HCT116 (cell line): ENCODE results near the gene AASDH. TPM values are rescaled to one million over a fixed set of nuclear protein-coding genes. Genes with fewer than 3 reads are reported as not detected.
"Not testable (repeated sequence)": the region's sequence is repeated elsewhere in the genome, so short reads cannot be mapped to it uniquely, and the experiment has no call there.

ENCODE experiments used
- ATAC-seq: fragments of 200-7000 bp; cut with Tn5 transposase; 2 replicates; pipeline ENCODE4 v1.9.1; 2020; ENCODE audit warnings: mild to moderate bottlenecking, moderate library complexity
- BruUV-seq: library from RNA; stranded (reverse); fragments of 400-500 nt; replicated peaks from 2 replicates; lab custom pipeline; 2021; lab: Mats Ljungman, UMichigan
- CTCF ChIA-PET: fragments of 300-600 bp; sonication (Branson Sonifier 250); formaldehyde crosslinking; loops from one replicate; lab custom pipeline; 2021; ENCODE audit warnings: antibody characterized with exemption; lab: Charles Lee
- POLR2A ChIA-PET: fragments of 300-600, 350-600 bp; sonication (Branson Sonifier 250); formaldehyde crosslinking; loops from one replicate; lab custom pipeline; 2021; ENCODE audit warnings: antibody characterized with exemption; lab: Charles Lee
- RAD21 ChIA-PET, 2 experiments: fragments of 300-600 bp; sonication (Branson Sonifier 250); formaldehyde crosslinking; loops; one replicate each; lab custom pipeline; 2023; ENCODE audit warnings: low total read pairs in 2 of 2; ENCODE audit not compliant: uncharacterized antibody in 2 of 2, unreplicated experiment in 2 of 2, low non-redundant PET in 1 of 2; lab: Charles Lee
- DNase-seq: peaks from one replicate; pipeline ENCODE4 v3.0.0-alpha.2; 2010; ENCODE audit warnings: low read depth, low spot score
- H2AFZ ChIP-seq: fragments of 200-600 bp; shearing (Covaris generic), sonication (generic); 2 replicates; pipeline ENCODE4 v1.6.1; 2017; ENCODE audit warnings: low read depth, mixed run types, mixed read lengths, antibody characterized with exemption, low read length; ENCODE audit not compliant: poor library complexity, severe bottlenecking
- H3K27ac ChIP-seq: 2 replicates; pipeline ENCODE4 v1.5.1; 2012; ENCODE audit warnings: low read depth, low read length
- H3K27me3 ChIP-seq: fragments of 200-600 bp; sonication (generic); 2 replicates; pipeline ENCODE4 v1.6.1; 2016; ENCODE audit warnings: mixed run types, low read length, mixed read lengths; ENCODE audit not compliant: insufficient read depth
- H3K36me3 ChIP-seq, 2 experiments: fragments of 200-500 bp in 1 of 2; fragments of 200-600 bp in 1 of 2; sonication (Bioruptor generic) in 1 of 2; sonication (generic) in 1 of 2; 2 replicates each; pipeline versions ENCODE4 v1.5.1 to v1.6.1; 2014 to 2016; ENCODE audit warnings: low read length in 2 of 2, inconsistent platforms in 1 of 2, mixed read lengths in 1 of 2, mixed run types in 1 of 2; ENCODE audit not compliant: insufficient read depth in 2 of 2, control insufficient read depth in 1 of 2
- H3K4me1 ChIP-seq, 2 experiments: fragments of 200-600 bp in 1 of 2; sonication (generic) in 1 of 2; 2 replicates each; pipeline versions ENCODE4 v1.5.1 to v1.6.1; 2012 to 2017; ENCODE audit warnings: low read length in 2 of 2, inconsistent platforms in 1 of 2, mild to moderate bottlenecking in 1 of 2, mixed read lengths in 1 of 2, mixed run types in 1 of 2, moderate library complexity in 1 of 2; ENCODE audit not compliant: insufficient read depth in 2 of 2, control insufficient read depth in 1 of 2
- H3K4me2 ChIP-seq: fragments of 200-600 bp; sonication (generic); 2 replicates; pipeline ENCODE4 v1.6.1; 2017; ENCODE audit warnings: mixed run types, low read length, mixed read lengths
- H3K4me3 ChIP-seq, 2 experiments: fragments of 200-600 bp in 1 of 2; sonication (generic) in 1 of 2; replicated peaks in 1 of 2; 2 replicates each; pipeline ENCODE4 v1.5.1; 2011 to 2016; ENCODE audit warnings: low read length in 2 of 2, control low read depth in 1 of 2, low read depth in 1 of 2, mild to moderate bottlenecking in 1 of 2, mixed read lengths in 1 of 2, mixed run types in 1 of 2
- H3K79me2 ChIP-seq: fragments of 200-600 bp; sonication (generic); 2 replicates; pipeline ENCODE4 v1.6.1; 2017; ENCODE audit warnings: mild to moderate bottlenecking, mixed run types, low read length, moderate library complexity, mixed read lengths; ENCODE audit not compliant: insufficient read depth
- H3K9ac ChIP-seq: fragments of 200-600 bp; sonication (generic); 2 replicates; pipeline ENCODE4 v1.6.1; 2016; ENCODE audit warnings: low read length, mixed read lengths
- H3K9me2 ChIP-seq: fragments of 200-600 bp; sonication (generic), shearing (Covaris generic); 2 replicates; pipeline ENCODE4 v1.6.1; 2017; ENCODE audit warnings: mixed run types, mild to moderate bottlenecking, moderate library complexity; ENCODE audit not compliant: insufficient read depth
- H3K9me3 ChIP-seq, 2 experiments: fragments of 200-500 bp in 1 of 2; fragments of 200-600 bp in 1 of 2; sonication (Bioruptor generic) in 1 of 2; sonication (generic) in 1 of 2; 2 replicates each; pipeline ENCODE4 v1.6.1; 2014 to 2017; ENCODE audit warnings: low read length in 2 of 2, mixed read lengths in 2 of 2, inconsistent platforms in 1 of 2, low read depth in 1 of 2, mild to moderate bottlenecking in 1 of 2, mixed run types in 1 of 2, moderate library complexity in 1 of 2; ENCODE audit not compliant: control insufficient read depth in 1 of 2, insufficient read depth in 1 of 2
- H4K20me1 ChIP-seq: fragments of 200-600 bp; sonication (generic), shearing (Covaris generic); 2 replicates; pipeline ENCODE4 v1.6.1; 2017; ENCODE audit warnings: mixed run types, mild to moderate bottlenecking, moderate library complexity; ENCODE audit not compliant: insufficient read depth
- CBX3 ChIP-seq: IDR thresholded peaks from 2 replicates; pipeline ENCODE4 v1.6.1; 2012; ENCODE audit warnings: low read depth
- CEBPB ChIP-seq: IDR thresholded peaks from 2 replicates; pipeline ENCODE4 v1.6.1; 2012; ENCODE audit warnings: low read depth
- CTCF ChIP-seq, 3 experiments: fragments of 200-600 bp in 1 of 3; sonication (generic) in 1 of 3; IDR thresholded peaks in 2 of 3; conservative IDR thresholded peaks in 1 of 3; 2 replicates each; pipeline ENCODE4 v1.5.1; 2012 to 2017; ENCODE audit warnings: low read depth in 2 of 3, low read length in 2 of 3, antibody characterized with exemption in 1 of 3, borderline replicate concordance in 1 of 3, control low read depth in 1 of 3, mild to moderate bottlenecking in 1 of 3, mixed read lengths in 1 of 3, mixed run types in 1 of 3, moderate library complexity in 1 of 3; ENCODE audit not compliant: insufficient read depth in 1 of 3
- ELF1 ChIP-seq: IDR thresholded peaks from 2 replicates; pipeline ENCODE4 v1.6.1; 2012; ENCODE audit warnings: low read depth, borderline replicate concordance
- EZH2 ChIP-seq: fragments of 200-600 bp; sonication (generic); IDR thresholded peaks from 2 replicates; pipeline ENCODE4 v1.6.1; 2017; ENCODE audit warnings: antibody characterized with exemption, mixed run types
- FOSL1 ChIP-seq: IDR thresholded peaks from 2 replicates; pipeline ENCODE4 v1.6.1; 2012; ENCODE audit warnings: low read depth
- JUND ChIP-seq: IDR thresholded peaks from 2 replicates; pipeline ENCODE4 v1.6.1; 2012
- MAX ChIP-seq: IDR thresholded peaks from 2 replicates; pipeline ENCODE4 v1.6.1; 2012
- POLR2AphosphoS5 ChIP-seq: IDR thresholded peaks from 2 replicates; pipeline ENCODE4 v1.6.1; 2011; ENCODE audit warnings: mild to moderate bottlenecking, low read depth, low read length, moderate library complexity
- RAD21 ChIP-seq: IDR thresholded peaks from 2 replicates; pipeline ENCODE4 v1.6.1; 2012; ENCODE audit warnings: low read depth, mild to moderate bottlenecking
- SP1 ChIP-seq: IDR thresholded peaks from 2 replicates; pipeline ENCODE4 v1.6.1; 2012; ENCODE audit warnings: low read depth
- SRF ChIP-seq: IDR thresholded peaks from 2 replicates; pipeline ENCODE4 v1.6.1; 2012; ENCODE audit warnings: low read depth
- YY1 ChIP-seq: IDR thresholded peaks from 2 replicates; pipeline ENCODE4 v1.6.1; 2011; ENCODE audit warnings: low read length, low read depth, moderate library complexity, mild to moderate bottlenecking; ENCODE audit not compliant: insufficient replicate concordance; ENCODE audit errors: extremely low read depth
- ZNF274 ChIP-seq: fragments of 200-500 bp; sonication (Bioruptor generic); IDR thresholded peaks from 2 replicates; pipeline ENCODE4 v1.6.1; 2014; ENCODE audit warnings: mild to moderate bottlenecking, low read depth, low read length, inconsistent platforms
- intact Hi-C: fragments of 100-400 bp; cut with micrococcal nuclease; formaldehyde crosslinking; loops from 2 replicates; pipeline ENCODE4 v1.10.0; 2022
- total RNA-seq: library from RNA; stranded (reverse); gene quantifications from one replicate; pipeline ENCODE4 v1.2.1, GENCODE V29; 2021; ENCODE audit not compliant: unreplicated experiment

AASDH gene
- total RNA-seq, 1 experiment from 2014 or later: 13.7 TPM

GRCh38 chr4:56362981-56363380, 24.3 kb downstream of the AASDH start:
- H4K20me1 ChIP-seq, H3K36me3 ChIP-seq, H3K27ac ChIP-seq, CTCF ChIA-PET, H3K9me3 ChIP-seq, H3K4me3 ChIP-seq, DNase-seq, H3K79me2 ChIP-seq, BruUV-seq, H3K4me1 ChIP-seq, ATAC-seq, H3K4me2 ChIP-seq, H3K27me3 ChIP-seq, RAD21 ChIA-PET, H2AFZ ChIP-seq, intact Hi-C loops, H3K9me2 ChIP-seq, POLR2A ChIA-PET, H3K9ac ChIP-seq: not testable (repeated sequence)

- intact Hi-C loops: no loop called here
- ATAC-seq (no peak), DNase-seq (no peak)
- H3K9me3 ChIP-seq: no peaks in the 10 kb centered on the region
- no peaks in the 10 kb centered on the region for H3K36me3 ChIP-seq
- H3K9ac ChIP-seq: no peak overlapping the region
- BruUV-seq: no TSS peak
- H2AFZ ChIP-seq: no peak overlapping the region
- no peaks in the 10 kb centered on the region for H3K27me3 ChIP-seq
- no peaks in the 10 kb centered on the region for H3K79me2 ChIP-seq
- no peaks in the 10 kb centered on the region for H3K4me1 ChIP-seq
- H3K4me2 ChIP-seq: no peak overlapping the region
- ChIA-PET RAD21 (no interaction called here), POLR2A (no interaction called here), CTCF (no interaction called here)
- no peak overlapping the region for H3K27ac ChIP-seq
- H3K4me3 ChIP-seq: no peak overlapping the region
- no peaks in the 10 kb centered on the region for H4K20me1 ChIP-seq
- no peak for TF ChIP-seq EZH2
- no peak for TF ChIP-seq RAD21
- no peaks in the 10 kb centered on the region for H3K9me2 ChIP-seq
Measured at GRCh38 chr4:56360071-56360470, 27.2 kb downstream of the AASDH start.

GRCh38 chr4:56356650-56357049, 30.6 kb downstream of the AASDH start:
- CTCF ChIA-PET: no interaction called here
- POLR2A ChIA-PET: no interaction called here
- Histone ChIP-seq H3K9ac (no peak overlapping the region), H3K79me2 (no peaks in the 10 kb centered on the region), H3K4me3 (no peak overlapping the region), H4K20me1 (no peaks in the 10 kb centered on the region), H3K4me1 (no peaks in the 10 kb centered on the region), H3K4me2 (no peak overlapping the region), H3K27me3 (no peaks in the 10 kb centered on the region), H3K27ac (no peak overlapping the region), H3K9me2 (no peaks in the 10 kb centered on the region), H3K36me3 (no peaks in the 10 kb centered on the region), H2AFZ (no peak overlapping the region), H3K9me3 (no peaks in the 10 kb centered on the region)
- BruUV-seq: no TSS peak
- no peak for DNase-seq
- RAD21 ChIA-PET: no interaction called here
- no peak for ATAC-seq
- intact Hi-C loops: no loop called here
- TF ChIP-seq CEBPB: no peak
- TF ChIP-seq CBX3: no peak
- TF ChIP-seq SRF: no peak
- TF ChIP-seq RAD21: no peak
- TF ChIP-seq MAX: no peak
- no peak for TF ChIP-seq JUND
- TF ChIP-seq ELF1: no peak
- no peak for TF ChIP-seq ZNF274
- TF ChIP-seq SP1: no peak
- no peak for TF ChIP-seq FOSL1
- TF ChIP-seq EZH2: no peak
- TF ChIP-seq POLR2AphosphoS5: no peak
- no peak for TF ChIP-seq CTCF (IDR thresholded peaks at IDR 0.05 in 2 of 3, conservative IDR thresholded peaks at IDR 0.05 in 1 of 3; ENCODE audit: borderline replicate concordance in 1 of 3, insufficient read depth in 1 of 3, low read depth in 2 of 3, low read length in 2 of 3)
- TF ChIP-seq YY1: no peak
